K562 (cell line): ENCODE data around the gene GET3. TPM values are rescaled to one million over a fixed set of nuclear protein-coding genes. Genes with fewer than 3 reads are reported as not detected.
A peak's percentile ranks its signal among the peaks of the same experiment; 100 is the strongest.

Source experiments
- BCL6 ChIP-seq: fragments of 250-450 bp; sonication (Bioruptor Pico); IDR thresholded peaks from 2 replicates; pipeline ENCODE4 v1.4.0; 2020
- CCNT2 ChIP-seq: IDR thresholded peaks from 2 replicates; pipeline ENCODE4 v1.6.1; 2011; ENCODE audit warnings: borderline replicate concordance, low read depth, mild to moderate bottlenecking, moderate library complexity, mixed read lengths, low read length; ENCODE audit not compliant: insufficient read length; ENCODE audit errors: extremely low read depth
- ERF ChIP-seq: fragments of 450-650 bp; formaldehyde crosslinking; IDR thresholded peaks from 2 replicates; pipeline ENCODE4 v1.4.0; 2020; ENCODE audit warnings: mild to moderate bottlenecking, mixed read lengths
- FOSL1 ChIP-seq: fragments of 200-800 bp; sonication (Bioruptor generic); conservative IDR thresholded peaks from 2 replicates; pipeline ENCODE4 v1.6.1; 2016; ENCODE audit warnings: missing genetic modification characterization, missing compliant biosample characterization
- FOXK1 ChIP-seq: sonication (generic); formaldehyde crosslinking; IDR thresholded peaks from 2 replicates; pipeline ENCODE4 v1.8.0; 2022; ENCODE audit warnings: missing genetic modification reagents, mild to moderate bottlenecking, borderline replicate concordance
- GATA2 ChIP-seq: sonication (generic); formaldehyde crosslinking; IDR thresholded peaks from 2 replicates; pipeline ENCODE4 v1.4.0; 2020; ENCODE audit warnings: mild to moderate bottlenecking, missing genetic modification reagents
- KAT7 ChIP-seq: sonication (generic); formaldehyde crosslinking; IDR thresholded peaks from 2 replicates; pipeline ENCODE4 v1.8.0; 2022; ENCODE audit warnings: missing genetic modification reagents, mild to moderate bottlenecking, borderline replicate concordance
- MBD2 ChIP-seq: sonication (generic); IDR thresholded peaks from 2 replicates; pipeline ENCODE4 v1.6.1; 2016; ENCODE audit warnings: low read depth, borderline replicate concordance
- MECOM ChIP-seq: fragments of 250-450 bp; sonication (Bioruptor Pico); IDR thresholded peaks from 2 replicates; pipeline ENCODE4 v1.8.0; 2022; ENCODE audit warnings: inconsistent platforms
- NR4A1 ChIP-seq, 2 experiments: fragments of 250-450 bp in 1 of 2; fragments of 450-650 bp in 1 of 2; sonication (Bioruptor Pico) in 1 of 2; IDR thresholded peaks; 2 replicates each; pipeline versions ENCODE4 v1.4.0 to v1.6.1; 2016 to 2020; ENCODE audit warnings: mild to moderate bottlenecking in 2 of 2, missing compliant biosample characterization in 1 of 2, missing genetic modification characterization in 1 of 2, moderate library complexity in 1 of 2
- PHTF2 ChIP-seq: fragments of 250-450 bp; sonication (Bioruptor Pico); IDR thresholded peaks from 2 replicates; pipeline ENCODE4 v1.5.0; 2021; ENCODE audit warnings: mild to moderate bottlenecking
- RHOXF2B ChIP-seq: fragments of 250-450 bp; sonication (Bioruptor Pico); conservative IDR thresholded peaks from 2 replicates; pipeline ENCODE4 v1.5.1; 2021
- SMARCE1 ChIP-seq: fragments of 450-650 bp; IDR thresholded peaks from 2 replicates; pipeline ENCODE4 v1.7.1; 2016; ENCODE audit warnings: mild to moderate bottlenecking
- TEAD1 ChIP-seq, 2 experiments: fragments of 450-650 bp in 1 of 2; sonication (generic) in 1 of 2; formaldehyde crosslinking; IDR thresholded peaks; 2 replicates each; pipeline versions ENCODE4 v1.4.0 to v1.8.0; 2020 to 2022; ENCODE audit warnings: mild to moderate bottlenecking in 2 of 2, missing genetic modification reagents in 1 of 2
- XRCC3 ChIP-seq: fragments of 450-650 bp; IDR thresholded peaks from 2 replicates; pipeline ENCODE4 v1.6.1; 2017; ENCODE audit warnings: mild to moderate bottlenecking, moderate library complexity
- ZNF217 ChIP-seq: sonication (generic); formaldehyde crosslinking; IDR thresholded peaks from 2 replicates; pipeline ENCODE4 v1.8.0; 2022; ENCODE audit warnings: mild to moderate bottlenecking, missing genetic modification reagents
- ZNF324 ChIP-seq: fragments of 250-450 bp; sonication (Bioruptor Pico); IDR thresholded peaks from 2 replicates; pipeline ENCODE4 v1.4.0; 2020; ENCODE audit warnings: mild to moderate bottlenecking
- ZSCAN29 ChIP-seq: fragments of 450-650 bp; IDR thresholded peaks from 2 replicates; pipeline ENCODE4 v1.6.1; 2017
- ZSCAN32 ChIP-seq: fragments of 450-650 bp; formaldehyde crosslinking; IDR thresholded peaks from 2 replicates; pipeline ENCODE4 v1.4.0; 2020; ENCODE audit warnings: mild to moderate bottlenecking, moderate library complexity
- polyA plus RNA-seq, 8 experiments: library from polyadenylated mRNA; depleted of rRNA in 4 of 8; stranded (reverse) in 5 of 8; unstranded in 3 of 8; fragments of >200 nt; fragmentation: Nextera tagmentation in 2 of 8; fragmentation: Illumina TruSeq in 1 of 8; extraction: Ambion mirVana in 2 of 8; extraction: Trizol in 1 of 8; gene quantifications; 2 replicates each; pipeline versions ENCODE4 v1.2.1 to v1.2.3, GENCODE V29; 2011 to 2014; ENCODE audit warnings: inconsistent platforms in 1 of 8, missing spikeins in 1 of 8
- total RNA-seq, 7 experiments: library from RNA; depleted of rRNA in 6 of 7; stranded (reverse); fragments of >200 nt in 6 of 7; fragmentation: Illumina TruSeq in 2 of 7; extraction: Trizol in 2 of 7; gene quantifications; 2 replicates each; pipeline versions ENCODE4 v1.2.1 to v1.2.3, GENCODE V29; 2011 to 2021; ENCODE audit warnings: low replicate concordance in 1 of 7
- TF ChIP-seq, protein P1 (sequence below): fragments of 200-800 bp; sonication (Bioruptor generic); IDR thresholded peaks from 2 replicates; pipeline ENCODE4 v1.6.1; 2016; ENCODE audit warnings: missing genetic modification characterization, missing compliant biosample characterization
- TF ChIP-seq, protein P2 (sequence below): fragments of 250-450 bp; sonication (Bioruptor Pico); IDR thresholded peaks from 2 replicates; pipeline ENCODE4 v1.8.0; 2021; ENCODE audit warnings: moderate library complexity, mild to moderate bottlenecking, inconsistent platforms
- TF ChIP-seq, protein P3 (sequence below): sonication (generic); formaldehyde crosslinking; IDR thresholded peaks from 2 replicates; pipeline ENCODE4 v1.8.0; 2022; ENCODE audit warnings: missing genetic modification reagents, mild to moderate bottlenecking, moderate library complexity, borderline replicate concordance

The GET3 gene
- total and polyA plus RNA-seq, 9 of the 15 experiments (the other 6 are each of a cell fraction or from before 2014, with no cell fraction given): 8.3 to 83.5 (median 51.8) TPM

DNA sequence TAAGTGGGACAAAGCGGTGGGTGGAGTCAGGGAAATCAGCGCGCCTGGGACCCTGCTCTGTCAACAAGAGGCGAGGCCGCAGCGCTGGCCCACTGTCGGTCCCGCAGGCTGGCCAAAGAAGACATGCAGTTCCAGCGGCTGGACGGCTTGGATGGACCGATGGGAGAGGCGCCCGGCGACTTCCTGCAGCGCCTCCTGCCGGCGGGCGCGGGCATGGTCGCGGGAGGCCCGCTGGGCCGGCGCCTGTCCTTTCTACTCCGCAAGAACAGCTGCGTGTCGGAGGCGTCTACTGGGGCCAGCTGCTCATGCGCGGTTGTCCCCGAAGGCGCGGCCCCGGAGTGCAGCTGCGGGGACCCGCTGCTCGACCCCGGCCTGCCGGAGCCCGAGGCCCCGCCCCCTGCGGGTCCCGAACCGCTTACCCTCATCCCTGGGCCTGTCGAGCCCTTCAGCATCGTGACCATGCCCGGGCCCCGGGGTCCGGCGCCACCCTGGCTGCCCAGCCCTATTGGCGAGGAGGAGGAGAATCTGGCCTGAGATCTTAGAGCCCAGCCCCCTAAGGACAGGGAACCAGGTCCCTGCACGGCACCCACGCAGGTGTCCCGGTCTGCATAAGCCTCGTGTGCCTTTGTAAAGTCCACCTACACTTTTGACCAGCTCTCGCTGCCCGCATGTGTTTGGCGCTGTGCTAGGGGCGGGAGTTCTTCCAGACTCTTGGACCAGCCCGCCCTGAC lies 20.4 kb downstream of the GET3 start (continued):
- TF ChIP-seq, protein P1, sequence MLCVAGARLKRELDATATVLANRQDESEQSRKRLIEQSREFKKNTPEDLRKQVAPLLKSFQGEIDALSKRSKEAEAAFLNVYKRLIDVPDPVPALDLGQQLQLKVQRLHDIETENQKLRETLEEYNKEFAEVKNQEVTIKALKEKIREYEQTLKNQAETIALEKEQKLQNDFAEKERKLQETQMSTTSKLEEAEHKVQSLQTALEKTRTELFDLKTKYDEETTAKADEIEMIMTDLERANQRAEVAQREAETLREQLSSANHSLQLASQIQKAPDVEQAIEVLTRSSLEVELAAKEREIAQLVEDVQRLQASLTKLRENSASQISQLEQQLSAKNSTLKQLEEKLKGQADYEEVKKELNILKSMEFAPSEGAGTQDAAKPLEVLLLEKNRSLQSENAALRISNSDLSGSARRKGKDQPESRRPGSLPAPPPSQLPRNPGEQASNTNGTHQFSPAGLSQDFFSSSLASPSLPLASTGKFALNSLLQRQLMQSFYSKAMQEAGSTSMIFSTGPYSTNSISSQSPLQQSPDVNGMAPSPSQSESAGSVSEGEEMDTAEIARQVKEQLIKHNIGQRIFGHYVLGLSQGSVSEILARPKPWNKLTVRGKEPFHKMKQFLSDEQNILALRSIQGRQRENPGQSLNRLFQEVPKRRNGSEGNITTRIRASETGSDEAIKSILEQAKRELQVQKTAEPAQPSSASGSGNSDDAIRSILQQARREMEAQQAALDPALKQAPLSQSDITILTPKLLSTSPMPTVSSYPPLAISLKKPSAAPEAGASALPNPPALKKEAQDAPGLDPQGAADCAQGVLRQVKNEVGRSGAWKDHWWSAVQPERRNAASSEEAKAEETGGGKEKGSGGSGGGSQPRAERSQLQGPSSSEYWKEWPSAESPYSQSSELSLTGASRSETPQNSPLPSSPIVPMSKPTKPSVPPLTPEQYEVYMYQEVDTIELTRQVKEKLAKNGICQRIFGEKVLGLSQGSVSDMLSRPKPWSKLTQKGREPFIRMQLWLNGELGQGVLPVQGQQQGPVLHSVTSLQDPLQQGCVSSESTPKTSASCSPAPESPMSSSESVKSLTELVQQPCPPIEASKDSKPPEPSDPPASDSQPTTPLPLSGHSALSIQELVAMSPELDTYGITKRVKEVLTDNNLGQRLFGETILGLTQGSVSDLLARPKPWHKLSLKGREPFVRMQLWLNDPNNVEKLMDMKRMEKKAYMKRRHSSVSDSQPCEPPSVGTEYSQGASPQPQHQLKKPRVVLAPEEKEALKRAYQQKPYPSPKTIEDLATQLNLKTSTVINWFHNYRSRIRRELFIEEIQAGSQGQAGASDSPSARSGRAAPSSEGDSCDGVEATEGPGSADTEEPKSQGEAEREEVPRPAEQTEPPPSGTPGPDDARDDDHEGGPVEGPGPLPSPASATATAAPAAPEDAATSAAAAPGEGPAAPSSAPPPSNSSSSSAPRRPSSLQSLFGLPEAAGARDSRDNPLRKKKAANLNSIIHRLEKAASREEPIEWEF (CRISPR knock-in tag): no peak
- TF ChIP-seq GATA2 (no peak), CCNT2 (peak; percentile 73), NR4A1 (CRISPR knock-in tag; IDR thresholded peaks at IDR 0.05) (no peak), NR4A1 (tag; IDR thresholded peaks at IDR 0.05) (no peak), FOSL1 (tag) (no peak), MBD2 (no peak), TEAD1 (CRISPR knock-in tag; IDR thresholded peaks at IDR 0.05) (no peak), BCL6 (CRISPR knock-in tag) (no peak), SMARCE1 (no peak), XRCC3 (no peak), PHTF2 (no peak), ZSCAN29 (no peak), ZNF217 (CRISPR knock-in tag) (no peak), ERF (no peak), KAT7 (CRISPR knock-in tag) (no peak), ZSCAN32 (no peak), RHOXF2B (CRISPR knock-in tag) (no peak), FOXK1 (CRISPR knock-in tag) (no peak), MECOM (CRISPR knock-in tag) (no peak), ZNF324 (CRISPR knock-in tag) (no peak)
- TF ChIP-seq, protein P2, sequence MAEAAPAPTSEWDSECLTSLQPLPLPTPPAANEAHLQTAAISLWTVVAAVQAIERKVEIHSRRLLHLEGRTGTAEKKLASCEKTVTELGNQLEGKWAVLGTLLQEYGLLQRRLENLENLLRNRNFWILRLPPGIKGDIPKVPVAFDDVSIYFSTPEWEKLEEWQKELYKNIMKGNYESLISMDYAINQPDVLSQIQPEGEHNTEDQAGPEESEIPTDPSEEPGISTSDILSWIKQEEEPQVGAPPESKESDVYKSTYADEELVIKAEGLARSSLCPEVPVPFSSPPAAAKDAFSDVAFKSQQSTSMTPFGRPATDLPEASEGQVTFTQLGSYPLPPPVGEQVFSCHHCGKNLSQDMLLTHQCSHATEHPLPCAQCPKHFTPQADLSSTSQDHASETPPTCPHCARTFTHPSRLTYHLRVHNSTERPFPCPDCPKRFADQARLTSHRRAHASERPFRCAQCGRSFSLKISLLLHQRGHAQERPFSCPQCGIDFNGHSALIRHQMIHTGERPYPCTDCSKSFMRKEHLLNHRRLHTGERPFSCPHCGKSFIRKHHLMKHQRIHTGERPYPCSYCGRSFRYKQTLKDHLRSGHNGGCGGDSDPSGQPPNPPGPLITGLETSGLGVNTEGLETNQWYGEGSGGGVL (CRISPR knock-in tag): no peak
- TF ChIP-seq, protein P3, sequence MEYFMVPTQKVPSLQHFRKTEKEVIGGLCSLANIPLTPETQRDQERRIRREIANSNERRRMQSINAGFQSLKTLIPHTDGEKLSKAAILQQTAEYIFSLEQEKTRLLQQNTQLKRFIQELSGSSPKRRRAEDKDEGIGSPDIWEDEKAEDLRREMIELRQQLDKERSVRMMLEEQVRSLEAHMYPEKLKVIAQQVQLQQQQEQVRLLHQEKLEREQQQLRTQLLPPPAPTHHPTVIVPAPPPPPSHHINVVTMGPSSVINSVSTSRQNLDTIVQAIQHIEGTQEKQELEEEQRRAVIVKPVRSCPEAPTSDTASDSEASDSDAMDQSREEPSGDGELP (CRISPR knock-in tag): peak; percentile 96
